ENCODE data around the gene SLC46A1. TPM values are rescaled to one million over a fixed set of nuclear protein-coding genes. Genes with fewer than 3 reads are reported as not detected.

The SLC46A1 gene
- total and polyA plus RNA-seq, 2 of the 13 experiments (the other 11 are each of a cell fraction or from before 2014, with no cell fraction given) = 19.6 to 22.6 TPM

- TF ChIP-seq SP1 (IDR thresholded peaks at IDR 0.05) (no peak), SP1 (CRISPR knock-in tag; IDR thresholded peaks at IDR 0.05) (peak; percentile 49; the same call in 1 of the 2 replicates), ELF1 (CRISPR knock-in tag; IDR thresholded peaks at IDR 0.05) (0 out of 2 replicates have a peak, but pooled peaks have one; percentile 34), ZMYM3 (CRISPR knock-in tag; IDR thresholded peaks at IDR 0.05) (no peak), ZNF547 (CRISPR knock-in tag; IDR thresholded peaks at IDR 0.05) (peak; percentile 83), HDAC1 (CRISPR knock-in tag; IDR thresholded peaks at IDR 0.05) (no peak), NR1H2 (CRISPR knock-in tag; IDR thresholded peaks at IDR 0.05; ENCODE audit: borderline replicate concordance, low read depth) (no peak), NFAT5 (CRISPR knock-in tag; IDR thresholded peaks at IDR 0.05) (no peak), ZNF362 (CRISPR knock-in tag; IDR thresholded peaks at IDR 0.05; ENCODE audit: borderline replicate concordance) (0 out of 2 replicates have a peak, but pooled peaks have one; percentile 7), PRDM10 (CRISPR knock-in tag; IDR thresholded peaks at IDR 0.05; ENCODE audit: low read depth) (peak; percentile 63; the same call in 1 of the 2 replicates), TFDP2 (CRISPR knock-in tag; IDR thresholded peaks at IDR 0.05) (peak; percentile 44; the same call in 1 of the 2 replicates), ZBTB38 (CRISPR knock-in tag; IDR thresholded peaks at IDR 0.05) (peak; percentile 70; the same call in 1 of the 2 replicates), ZFP90 (CRISPR knock-in tag; IDR thresholded peaks at IDR 0.05; ENCODE audit: borderline replicate concordance) (no peak), ZMAT5 (CRISPR knock-in tag; IDR thresholded peaks at IDR 0.05; ENCODE audit: borderline replicate concordance, low read depth) (no peak), SRSF4 (IDR thresholded peaks at IDR 0.05; ENCODE audit: low read depth, low read length, poor library complexity, severe bottlenecking) (no peak)
Observed at GRCh38 chr17:28405632-28406472, at the start of gene SLC46A1 (continued).
